ENCODE data around the gene RNASE13.
A peak's percentile ranks its signal among the peaks of the same experiment; 100 is the strongest.

DNA sequence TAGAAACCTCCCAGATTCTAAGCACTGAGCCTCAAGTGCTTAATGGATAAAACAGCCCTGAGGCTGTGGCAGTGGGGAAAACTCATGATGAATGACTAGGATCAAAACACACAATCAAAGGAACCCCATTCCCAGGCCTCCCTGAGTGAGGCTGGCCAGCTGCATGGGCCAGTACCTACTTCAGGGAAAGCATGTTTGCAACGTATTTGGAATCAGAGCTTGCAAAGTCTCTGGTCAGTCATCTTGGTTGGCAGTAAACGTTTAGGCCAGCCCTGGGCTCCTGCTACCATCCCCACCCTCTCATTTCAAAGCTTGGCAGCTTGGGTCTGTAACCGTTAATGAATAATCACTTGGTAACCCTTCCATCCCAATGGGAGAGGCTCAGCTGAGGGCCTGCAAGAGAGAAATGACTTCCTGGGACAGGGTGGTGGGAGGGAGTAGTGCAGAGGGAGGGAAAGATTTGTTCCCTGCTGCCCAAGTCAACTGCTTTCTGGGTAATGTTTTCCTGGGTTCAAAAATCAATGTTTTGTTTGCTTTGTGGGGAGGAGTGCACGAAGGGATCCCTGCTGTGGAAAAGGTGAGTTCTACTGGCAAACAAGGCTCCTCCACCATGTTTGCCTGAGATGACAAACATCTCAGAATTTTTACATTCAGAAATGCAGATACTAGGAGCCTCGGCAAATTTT is 21.0 kb upstream of the RNASE13 start:
- TF ChIP-seq, protein P1, sequence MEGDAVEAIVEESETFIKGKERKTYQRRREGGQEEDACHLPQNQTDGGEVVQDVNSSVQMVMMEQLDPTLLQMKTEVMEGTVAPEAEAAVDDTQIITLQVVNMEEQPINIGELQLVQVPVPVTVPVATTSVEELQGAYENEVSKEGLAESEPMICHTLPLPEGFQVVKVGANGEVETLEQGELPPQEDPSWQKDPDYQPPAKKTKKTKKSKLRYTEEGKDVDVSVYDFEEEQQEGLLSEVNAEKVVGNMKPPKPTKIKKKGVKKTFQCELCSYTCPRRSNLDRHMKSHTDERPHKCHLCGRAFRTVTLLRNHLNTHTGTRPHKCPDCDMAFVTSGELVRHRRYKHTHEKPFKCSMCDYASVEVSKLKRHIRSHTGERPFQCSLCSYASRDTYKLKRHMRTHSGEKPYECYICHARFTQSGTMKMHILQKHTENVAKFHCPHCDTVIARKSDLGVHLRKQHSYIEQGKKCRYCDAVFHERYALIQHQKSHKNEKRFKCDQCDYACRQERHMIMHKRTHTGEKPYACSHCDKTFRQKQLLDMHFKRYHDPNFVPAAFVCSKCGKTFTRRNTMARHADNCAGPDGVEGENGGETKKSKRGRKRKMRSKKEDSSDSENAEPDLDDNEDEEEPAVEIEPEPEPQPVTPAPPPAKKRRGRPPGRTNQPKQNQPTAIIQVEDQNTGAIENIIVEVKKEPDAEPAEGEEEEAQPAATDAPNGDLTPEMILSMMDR (IDR thresholded peaks at IDR 0.05), result peak in 1 of 6 experiments; percentile 15
- TF ChIP-seq POLR2A (IDR thresholded peaks at IDR 0.05), result no peak

Measured in Peyer's patch (tissue), 4 donors.